ENCODE results near the gene MAPK8.

DNA sequence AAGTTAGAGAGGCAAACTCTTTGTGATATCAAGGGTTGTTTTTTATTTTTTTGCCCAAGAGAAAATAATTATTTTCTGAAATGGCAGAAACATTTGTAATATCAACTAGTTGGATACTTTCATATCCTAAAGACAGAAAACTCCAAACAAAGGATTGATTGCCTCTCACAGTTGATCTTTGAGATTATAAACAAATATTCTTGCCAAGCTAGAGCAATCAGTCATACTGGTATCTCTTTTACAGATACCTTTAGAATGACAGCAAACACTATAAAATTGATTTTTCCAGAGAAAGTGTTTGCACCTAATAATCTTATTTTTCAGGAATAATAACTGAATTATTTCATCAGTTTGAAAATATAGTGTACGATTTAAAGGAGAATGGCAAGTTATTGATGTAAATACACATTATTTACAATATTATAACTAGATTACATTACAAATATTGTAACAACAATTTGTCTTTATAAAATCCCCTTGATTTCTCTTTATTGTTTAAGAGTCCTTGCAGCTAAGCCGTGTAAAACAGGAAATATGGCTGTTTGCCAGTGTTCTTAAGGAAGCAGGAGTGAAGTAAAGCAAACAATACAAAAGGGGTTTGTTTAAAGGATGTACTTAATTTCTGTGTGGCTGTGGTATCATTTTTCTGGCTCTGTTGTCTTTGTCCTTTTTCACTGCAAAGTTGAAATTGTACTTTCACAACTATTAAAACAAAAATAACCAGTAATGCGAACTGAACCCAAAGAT lies 58.4 kb downstream of the MAPK8 start:
- TF ChIP-seq GATA2 (IDR thresholded peaks at IDR 0.05; ENCODE audit: low read depth, low read length): no peak
- TF ChIP-seq GATA3 (IDR thresholded peaks at IDR 0.05; ENCODE audit: low read depth, low read length): no peak

All from SH-SY5Y (cell line).